NB4 (cell line): Measurements from ENCODE around the gene SIVA1.
A peak's percentile ranks its signal among the peaks of the same experiment; 100 is the strongest.

Source experiments
- DNase-seq: peaks from one replicate; pipeline ENCODE4 v3.0.0; 2010; ENCODE audit warnings: low read depth
- H3K4me3 ChIP-seq: one replicate; pipeline ENCODE4 v1.5.1; 2011; ENCODE audit warnings: mild to moderate bottlenecking, low read depth, low read length, moderate library complexity
- CTCF ChIP-seq: IDR thresholded peaks from one replicate; pipeline ENCODE4 v1.5.1; 2012; ENCODE audit warnings: low read depth, low read length
- MAX ChIP-seq: IDR thresholded peaks from 2 replicates; pipeline ENCODE4 v1.6.1; 2011; ENCODE audit warnings: low read depth, low read length
- MYC ChIP-seq: IDR thresholded peaks from 2 replicates; pipeline ENCODE4 v1.6.1; 2011; ENCODE audit warnings: low read depth, low read length
- POLR2A ChIP-seq: IDR thresholded peaks from 2 replicates; pipeline ENCODE4 v1.6.1; 2011; ENCODE audit warnings: mild to moderate bottlenecking; ENCODE audit not compliant: insufficient read length; ENCODE audit errors: extremely low read depth

Gene SIVA1

GRCh38 chr14:104707608-104708595 is 45.0 kb upstream of the SIVA1 start:
- TF ChIP-seq CTCF (no peak), MAX (no peak), POLR2A (no peak), MYC (no peak)
- no peak for DNase-seq
- no peak overlapping the region for H3K4me3 ChIP-seq

- TF ChIP-seq POLR2A (no peak), MYC (0 out of 2 replicates have a peak, but pooled peaks have one; percentile 8), CTCF (peak; percentile 92), MAX (peak; percentile 64; the same call in 1 of the 2 replicates)
Observed at GRCh38 chr14:104708606-104709268, 44.2 kb upstream of the SIVA1 start.

GRCh38 chr14:104709387-104710039 is 43.4 kb upstream of the SIVA1 start:
- no peak for TF ChIP-seq CTCF
- no peak for TF ChIP-seq MYC
- no peak for TF ChIP-seq MAX
- TF ChIP-seq POLR2A = no peak
- H3K4me3 ChIP-seq = no peak overlapping the region
- DNase-seq = no peak

More at GRCh38 chr14:104708606-104709268, 44.2 kb upstream of the SIVA1 start:
- peak; percentile 74 for DNase-seq
- no peak overlapping the region for H3K4me3 ChIP-seq

GRCh38 chr14:104710071-104710735 is 42.7 kb upstream of the SIVA1 start:
- no peak overlapping the region for H3K4me3 ChIP-seq
- no peak for DNase-seq
- no peak for TF ChIP-seq MAX
- no peak for TF ChIP-seq CTCF
- TF ChIP-seq MYC = no peak
- TF ChIP-seq POLR2A = no peak

GRCh38 chr14:104712881-104713734 is 39.8 kb upstream of the SIVA1 start:
- no peak for DNase-seq
- no peak overlapping the region for H3K4me3 ChIP-seq
- TF ChIP-seq POLR2A (no peak), MAX (no peak), CTCF (no peak), MYC (no peak)
